ENCODE measurements around the gene SND1. TPM values are rescaled to one million over a fixed set of nuclear protein-coding genes. Genes with fewer than 3 reads are reported as not detected.

SND1 gene
- total RNA-seq, 1 experiment from 2014 or later, result 218 TPM

DNA sequence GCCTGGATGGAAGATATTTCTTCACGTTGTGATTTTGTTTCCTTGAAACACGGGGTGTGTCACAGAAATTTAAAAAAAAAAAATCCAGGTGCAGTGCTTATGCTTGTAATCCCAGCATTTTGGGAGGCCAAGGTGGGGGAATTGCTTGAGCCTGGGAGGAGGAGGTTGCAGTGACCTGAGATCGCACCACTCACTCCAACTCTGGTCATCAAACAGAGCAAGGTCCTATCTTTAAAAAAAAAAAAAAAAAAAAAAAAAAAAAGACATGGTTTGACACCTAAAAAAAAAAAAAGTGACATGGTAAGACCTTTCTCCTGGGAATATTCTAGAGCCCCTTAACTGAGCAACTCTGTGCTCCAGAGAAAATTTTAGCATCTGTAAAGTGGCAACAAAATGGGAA lies 388.2 kb downstream of the SND1 start:
- H3K23ac ChIP-seq (ENCODE audit: insufficient read length, low read depth, low read length), result no peak overlapping the region
- no peaks in the 10 kb centered on the region for H4K20me1 ChIP-seq (ENCODE audit: control insufficient read depth, insufficient read depth, insufficient read length)
- no peak overlapping the region for H3K18ac ChIP-seq (ENCODE audit: insufficient read length, low read depth, low read length)
- H3T11ph ChIP-seq (ENCODE audit: low read length), result no peak overlapping the region
- no peak overlapping the region for H3K4me2 ChIP-seq (ENCODE audit: insufficient read depth, insufficient read length, low read length)
- H2AFZ ChIP-seq (ENCODE audit: low read length), result no peak overlapping the region
- no peak overlapping the region for H3K56ac ChIP-seq (ENCODE audit: insufficient read length, low read depth, low read length)
- no peaks in the 10 kb centered on the region for H3K9me3 Mint-ChIP-seq
- TF ChIP-seq, protein P1, sequence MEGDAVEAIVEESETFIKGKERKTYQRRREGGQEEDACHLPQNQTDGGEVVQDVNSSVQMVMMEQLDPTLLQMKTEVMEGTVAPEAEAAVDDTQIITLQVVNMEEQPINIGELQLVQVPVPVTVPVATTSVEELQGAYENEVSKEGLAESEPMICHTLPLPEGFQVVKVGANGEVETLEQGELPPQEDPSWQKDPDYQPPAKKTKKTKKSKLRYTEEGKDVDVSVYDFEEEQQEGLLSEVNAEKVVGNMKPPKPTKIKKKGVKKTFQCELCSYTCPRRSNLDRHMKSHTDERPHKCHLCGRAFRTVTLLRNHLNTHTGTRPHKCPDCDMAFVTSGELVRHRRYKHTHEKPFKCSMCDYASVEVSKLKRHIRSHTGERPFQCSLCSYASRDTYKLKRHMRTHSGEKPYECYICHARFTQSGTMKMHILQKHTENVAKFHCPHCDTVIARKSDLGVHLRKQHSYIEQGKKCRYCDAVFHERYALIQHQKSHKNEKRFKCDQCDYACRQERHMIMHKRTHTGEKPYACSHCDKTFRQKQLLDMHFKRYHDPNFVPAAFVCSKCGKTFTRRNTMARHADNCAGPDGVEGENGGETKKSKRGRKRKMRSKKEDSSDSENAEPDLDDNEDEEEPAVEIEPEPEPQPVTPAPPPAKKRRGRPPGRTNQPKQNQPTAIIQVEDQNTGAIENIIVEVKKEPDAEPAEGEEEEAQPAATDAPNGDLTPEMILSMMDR (conservative IDR thresholded peaks at IDR 0.05), result no peak
- H3K4me1 ChIP-seq (ENCODE audit: insufficient read depth, low read length), result no peaks in the 10 kb centered on the region
- no peak overlapping the region for H2BK15ac ChIP-seq (ENCODE audit: low read depth, low read length)
- H4K8ac ChIP-seq (replicated peaks; ENCODE audit: insufficient read length, low read depth, low read length), result no peak overlapping the region
- peaks cover 8 to 12% of the 10 kb centered on the region in 2 experiments for H3K4me1 Mint-ChIP-seq
- no peak overlapping the region for H3K4ac ChIP-seq (ENCODE audit: low read depth, low read length)
- H3K79me2 ChIP-seq (ENCODE audit: insufficient read depth, low read length), result no peaks in the 10 kb centered on the region
- H3K14ac ChIP-seq (ENCODE audit: insufficient read depth, low read length), result no peak overlapping the region
- H2BK5ac ChIP-seq (ENCODE audit: insufficient read length, low read length), result no peak overlapping the region
- no peak for DNase-seq
- H3K79me1 ChIP-seq (ENCODE audit: insufficient read depth, low read depth, low read length, poor library complexity, severe bottlenecking), result no peaks in the 10 kb centered on the region
- no peak overlapping the region for H2BK120ac ChIP-seq (ENCODE audit: low read depth, low read length, poor library complexity, severe bottlenecking)
- no CpG with 5 or more reads among the region's 3 CpGs for WGBS (ENCODE audit: extremely low coverage, insufficient read length, low lambda C conversion rate)
- H4K5ac ChIP-seq (ENCODE audit: insufficient read length, low read depth, low read length), result no peak overlapping the region
- no peaks in the 10 kb centered on the region for H3K27me3 ChIP-seq (ENCODE audit: insufficient read depth, low read length)
- H2AK5ac ChIP-seq (ENCODE audit: insufficient read length, low read length), result no peak overlapping the region
- H3K27ac ChIP-seq (ENCODE audit: insufficient read length, low read depth, low read length), result no peak overlapping the region
- no peak overlapping the region for H3K9ac ChIP-seq (ENCODE audit: extremely low read depth, insufficient read length, low read length)
- H3K27ac Mint-ChIP-seq, result no peak overlapping the region
- H2BK12ac ChIP-seq (ENCODE audit: insufficient read length, low read depth, low read length), result no peak overlapping the region
- H3K27me3 Mint-ChIP-seq (ENCODE audit: low read depth), result no peaks in the 10 kb centered on the region
- H3K36me3 Mint-ChIP-seq (ENCODE audit: insufficient read depth in 1 of 3, low read depth in 3 of 3), result no peaks in the 10 kb centered on the region
- no peak overlapping the region for H3K4me3 Mint-ChIP-seq
- no peak overlapping the region for H4K91ac ChIP-seq (ENCODE audit: insufficient read length, low read depth, low read length)
- H2BK20ac ChIP-seq (ENCODE audit: low read depth, low read length, poor library complexity, severe bottlenecking), result no peak overlapping the region
- H3K9me3 ChIP-seq (ENCODE audit: control insufficient read depth, low read depth, low read length), result no peaks in the 10 kb centered on the region
- no peaks in the 10 kb centered on the region for H3K23me2 ChIP-seq (ENCODE audit: insufficient read length, low read depth, low read length, poor library complexity, severe bottlenecking)

All from H9 (cell line).